Hematopoietic multipotent progenitor cell treated with erythropoietin and hydrocortisone succinate and interleukin-3 and kit ligand, for 6 days (in vitro differentiated cells): ENCODE data around the gene RASD2.

ENCODE experiments used
- DNase-seq: peaks from one replicate; pipeline ENCODE4 v3.0.0-alpha.2; 2015

Gene RASD2

GRCh38 chr22:35542157-35542938, 1.7 kb downstream of the RASD2 start:
- DNase-seq: no peak

- no peak for DNase-seq
These were observed 2.4 kb downstream of the RASD2 start for GRCh38 chr22:35542939-35543516.

GRCh38 chr22:35543702-35544101, 3.1 kb downstream of the RASD2 start:
- no peak for DNase-seq

- DNase-seq: no peak
These were observed 3.6 kb downstream of the RASD2 start for GRCh38 chr22:35544189-35544588.

GRCh38 chr22:35544827-35545226, 4.2 kb downstream of the RASD2 start:
- no peak for DNase-seq

- no peak for DNase-seq
These were observed 6.3 kb downstream of the RASD2 start for GRCh38 chr22:35546886-35547285.

- peak; percentile 45 for DNase-seq
These were observed 7.5 kb downstream of the RASD2 start for GRCh38 chr22:35547987-35548721.

GRCh38 chr22:35548722-35549112, 8.1 kb downstream of the RASD2 start:
- DNase-seq: no peak

- DNase-seq: no peak
These were observed 8.7 kb downstream of the RASD2 start for GRCh38 chr22:35549328-35549727.

GRCh38 chr22:35551549-35552177, 11.0 kb downstream of the RASD2 start:
- DNase-seq: no peak

GRCh38 chr22:35552196-35552842, 11.7 kb downstream of the RASD2 start:
- peak; percentile 80 for DNase-seq

- DNase-seq: no peak
These were observed 12.2 kb downstream of the RASD2 start for GRCh38 chr22:35552846-35553245.

GRCh38 chr22:35553341-35553740, 12.7 kb downstream of the RASD2 start:
- no peak for DNase-seq

GRCh38 chr22:35554297-35554845, 13.7 kb downstream of the RASD2 start:
- DNase-seq: no peak

GRCh38 chr22:35555483-35555890, 14.9 kb downstream of the RASD2 start:
- DNase-seq: no peak

- DNase-seq: no peak
These were observed 15.4 kb downstream of the RASD2 start for GRCh38 chr22:35555946-35556547.

GRCh38 chr22:35556666-35557065, 16.0 kb downstream of the RASD2 start:
- DNase-seq: no peak

GRCh38 chr22:35558031-35558430, 17.4 kb downstream of the RASD2 start:
- DNase-seq: no peak

GRCh38 chr22:35558719-35559118, 18.1 kb downstream of the RASD2 start:
- no peak for DNase-seq

- no peak for DNase-seq
These were observed 18.8 kb downstream of the RASD2 start for GRCh38 chr22:35559354-35560005.

GRCh38 chr22:35560366-35560765, 19.7 kb downstream of the RASD2 start:
- DNase-seq: no peak

GRCh38 chr22:35560824-35561223, 20.2 kb downstream of the RASD2 start:
- DNase-seq: no peak
